Lung (tissue), 13 donors: ENCODE measurements around the gene PRDM12. TPM values are rescaled to one million over a fixed set of nuclear protein-coding genes. Genes with fewer than 3 reads are reported as not detected.
A peak's percentile ranks its signal among the peaks of the same experiment; 100 is the strongest.

ENCODE experiments used
- ATAC-seq: fragments of 200-7000 bp; cut with Tn5 transposase; one replicate; pipeline ENCODE4 v1.9.1; 2020; ENCODE audit warnings: moderate number of reproducible peaks; ENCODE audit not compliant: insufficient read depth, low FRiP score
- DNase-seq, 3 donors: peaks; one replicate each; pipeline ENCODE4 v3.0.0-alpha.2; 2013 to 2017
- H3K27ac ChIP-seq, 2 donors: one replicate each; pipeline ENCODE4 v1.5.1; 2013; ENCODE audit warnings: mild to moderate bottlenecking in 2 of 2, moderate library complexity in 2 of 2, control low read depth in 1 of 2, inconsistent platforms in 1 of 2, low read depth in 1 of 2, low read length in 1 of 2
- H3K27me3 ChIP-seq, 3 donors: one replicate each; pipeline ENCODE4 v1.5.1; 2013; ENCODE audit warnings: low read length in 2 of 3; ENCODE audit not compliant: control insufficient read depth in 3 of 3, insufficient read depth in 3 of 3
- H3K36me3 ChIP-seq, 4 donors: one replicate each; pipeline ENCODE4 v1.5.1; 2013; ENCODE audit warnings: low read length in 4 of 4, mild to moderate bottlenecking in 1 of 4, moderate library complexity in 1 of 4; ENCODE audit not compliant: control insufficient read depth in 4 of 4, insufficient read depth in 4 of 4
- H3K4me1 ChIP-seq, 5 donors: one replicate each; pipeline ENCODE4 v1.5.1; 2013; ENCODE audit warnings: low read length in 5 of 5, mild to moderate bottlenecking in 2 of 5, moderate library complexity in 1 of 5; ENCODE audit not compliant: control insufficient read depth in 5 of 5, insufficient read depth in 5 of 5
- H3K4me3 ChIP-seq: one replicate; pipeline ENCODE4 v1.5.1; 2013; ENCODE audit warnings: mild to moderate bottlenecking, control low read depth, moderate library complexity
- H3K9ac ChIP-seq, 2 donors: one replicate each; pipeline ENCODE4 v1.5.1; 2013; ENCODE audit warnings: low read length in 2 of 2, control low read depth in 1 of 2; ENCODE audit not compliant: insufficient read depth in 1 of 2
- H3K9me3 ChIP-seq, 4 donors: one replicate each; pipeline ENCODE4 v1.5.1; 2013; ENCODE audit warnings: low read length in 3 of 4, mild to moderate bottlenecking in 1 of 4, moderate library complexity in 1 of 4; ENCODE audit not compliant: control insufficient read depth in 4 of 4, insufficient read depth in 3 of 4
- CTCF ChIP-seq: IDR thresholded peaks from 2 replicates; pipeline ENCODE4 v1.5.1; 2012; ENCODE audit warnings: mild to moderate bottlenecking; ENCODE audit errors: control extremely low read depth, extremely low read depth
- WGBS, 2 donors: extraction: QIAGEN DNeasy Blood & Tissue Kit; methylation state at CpG; one replicate each; pipeline ENCODE4 v1.1.7; 2013; 5-methylcytosine and 5-hydroxymethylcytosine counted together
- polyA plus RNA-seq, 2 donors: library from polyadenylated mRNA; stranded (reverse); fragments of 200-250 nt; gene quantifications; one replicate each; pipeline ENCODE4 v1.2.1, GENCODE V29; 2013
- small RNA-seq: library from RNA; depleted of rRNA; stranded (forward); fragments of <200 nt; gene quantifications from one replicate; pipeline ENCODE3, GENCODE V24; 2014; ENCODE audit warnings: low replicate concordance
- total RNA-seq, 2 donors: library from RNA; depleted of rRNA in 1 of 2; stranded (reverse); fragments of >200 nt in 1 of 2; gene quantifications; one replicate each; pipeline ENCODE4 v1.2.1, GENCODE V29; 2014 to 2021
- donor health status: control.
- donor health status: control.
- donor health status: Bipolar disorder and iron deficiency.
- donor health status: healthy.
- donor health status: DM: yes; HTN: yes; CAD: no.

The PRDM12 gene
- total and polyA plus RNA-seq, 4 donors = 0.05 to 0.09 TPM; not detected in 2

GRCh38 chr9:130729145-130729544, 64.8 kb downstream of the PRDM12 start:
- no peak for DNase-seq
- Histone ChIP-seq H3K36me3 (no peaks in the 10 kb centered on the region), H3K27ac (no peak overlapping the region), H3K4me3 (no peak overlapping the region), H3K9me3 (no peaks in the 10 kb centered on the region), H3K4me1 (peaks cover 0 to 10% (median 5%) of the 10 kb centered on the region in 5 donors), H3K9ac (no peak overlapping the region), H3K27me3 (no peaks in the 10 kb centered on the region)
- TF ChIP-seq CTCF = no peak
- 98% methylated on average over 2 of the region's 2 CpGs for WGBS, 2 donors
- no peak for ATAC-seq

GRCh38 chr9:130731355-130731754, 67.0 kb downstream of the PRDM12 start:
- H3K9me3 ChIP-seq = no peaks in the 10 kb centered on the region
- no peaks in the 10 kb centered on the region for H3K27me3 ChIP-seq
- ATAC-seq (no peak), DNase-seq (no peak)
- no peak overlapping the region for H3K27ac ChIP-seq
- no peaks in the 10 kb centered on the region for H3K36me3 ChIP-seq
- WGBS, 2 donors = 69 to 78% methylated on average over 2 of the region's 2 CpGs
- no peak overlapping the region for H3K9ac ChIP-seq
- TF ChIP-seq CTCF = no peak
- H3K4me1 ChIP-seq = peaks cover 0 to 10% (median 5%) of the 10 kb centered on the region in 5 donors
- H3K4me3 ChIP-seq = no peak overlapping the region

- Histone ChIP-seq H3K4me1 (peaks cover 0 to 10% (median 5%) of the 10 kb centered on the region in 5 donors), H3K36me3 (no peaks in the 10 kb centered on the region), H3K27ac (peak overlapping the region in 1 of 2 donors; percentile 31), H3K4me3 (no peak overlapping the region), H3K9ac (no peak overlapping the region), H3K27me3 (no peaks in the 10 kb centered on the region), H3K9me3 (no peaks in the 10 kb centered on the region)
- WGBS, 2 donors = 64 to 78% methylated on average over 2 of the region's 2 CpGs
- no peak for TF ChIP-seq CTCF
- DNase-seq = peak in 2 of 3 donors; percentile 14 to 23
- no peak for ATAC-seq
Observed at GRCh38 chr9:130732136-130732535, 67.7 kb downstream of the PRDM12 start.

Small RNA genes within 50 kb of the gene (small RNA-seq; reads per million reads assigned to genes)
- not detected for gene AL359092.1
- not detected for gene MIR6856

Other genes starting within 250 kb of the PRDM12 start
- gene ASS1, start 219.6 kb upstream of the PRDM12 start, total RNA-seq = 100 to 1,000 TPM in 1 of 2 donors, 10 to 100 TPM in 1; 51.2 to 111 TPM
- gene ASS1, start 219.6 kb upstream of the PRDM12 start, polyA plus RNA-seq = 100 to 1,000 TPM; 114 to 165 TPM
- gene FUBP3, start 85.0 kb upstream of the PRDM12 start, total RNA-seq = 10 to 100 TPM; 43.6 to 44.6 TPM
- 10 to 100 TPM; 22.9 to 26.5 TPM for gene FUBP3, start 85.0 kb upstream of the PRDM12 start, polyA plus RNA-seq
- 10 to 100 TPM; 20.2 to 23.0 TPM for gene EXOSC2, start 29.2 kb downstream of the PRDM12 start, total RNA-seq
- gene EXOSC2, start 29.2 kb downstream of the PRDM12 start, polyA plus RNA-seq = 10 to 100 TPM; 15.3 to 17.9 TPM
- gene ABL1, start 170.7 kb downstream of the PRDM12 start, total RNA-seq = 10 to 100 TPM; 47.1 to 60.0 TPM
- 10 to 100 TPM; 23.3 to 28.3 TPM for gene ABL1, start 170.7 kb downstream of the PRDM12 start, polyA plus RNA-seq
- not detected for gene QRFP, start 232.2 kb downstream of the PRDM12 start, total RNA-seq
- under 1 TPM; 0.13 to 0.16 TPM for gene QRFP, start 232.2 kb downstream of the PRDM12 start, polyA plus RNA-seq